ENCODE measurements around the gene CCDC149.

Gene CCDC149

DNA sequence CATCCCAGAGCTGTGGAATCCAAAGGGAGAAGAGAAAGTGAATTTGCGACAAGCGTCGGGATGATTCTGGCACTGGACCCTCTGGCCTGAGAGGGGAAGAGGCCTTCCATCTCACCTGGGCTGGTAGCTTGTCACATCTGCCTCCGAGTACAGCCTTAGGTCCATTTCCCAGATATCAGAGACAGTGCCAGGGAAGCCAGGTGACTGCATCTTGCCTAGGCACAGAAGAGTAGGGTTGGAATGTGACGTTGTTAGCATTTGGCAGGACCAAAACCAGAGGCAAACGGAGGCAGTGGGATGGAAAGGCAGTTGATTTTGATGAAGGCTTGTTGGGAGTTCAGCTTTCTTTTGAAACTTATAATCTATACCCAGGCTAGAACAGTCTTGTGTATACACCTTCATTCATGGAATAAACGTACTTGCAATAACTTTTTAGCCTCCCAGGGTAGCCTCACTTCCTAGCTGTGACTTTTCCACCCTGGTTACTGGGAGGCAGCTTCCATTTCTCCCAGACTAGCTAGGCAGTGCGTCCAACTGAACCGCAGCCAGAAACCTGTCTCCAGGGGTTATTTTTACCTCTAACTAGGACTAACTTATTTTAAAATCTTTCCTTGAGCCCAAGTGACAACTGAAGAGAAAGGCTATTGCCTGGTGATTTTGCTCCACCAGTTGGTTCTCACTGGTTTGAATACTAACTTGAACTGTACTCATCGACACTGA, 111.5 kb downstream of the CCDC149 start:
- TF ChIP-seq, protein P1, sequence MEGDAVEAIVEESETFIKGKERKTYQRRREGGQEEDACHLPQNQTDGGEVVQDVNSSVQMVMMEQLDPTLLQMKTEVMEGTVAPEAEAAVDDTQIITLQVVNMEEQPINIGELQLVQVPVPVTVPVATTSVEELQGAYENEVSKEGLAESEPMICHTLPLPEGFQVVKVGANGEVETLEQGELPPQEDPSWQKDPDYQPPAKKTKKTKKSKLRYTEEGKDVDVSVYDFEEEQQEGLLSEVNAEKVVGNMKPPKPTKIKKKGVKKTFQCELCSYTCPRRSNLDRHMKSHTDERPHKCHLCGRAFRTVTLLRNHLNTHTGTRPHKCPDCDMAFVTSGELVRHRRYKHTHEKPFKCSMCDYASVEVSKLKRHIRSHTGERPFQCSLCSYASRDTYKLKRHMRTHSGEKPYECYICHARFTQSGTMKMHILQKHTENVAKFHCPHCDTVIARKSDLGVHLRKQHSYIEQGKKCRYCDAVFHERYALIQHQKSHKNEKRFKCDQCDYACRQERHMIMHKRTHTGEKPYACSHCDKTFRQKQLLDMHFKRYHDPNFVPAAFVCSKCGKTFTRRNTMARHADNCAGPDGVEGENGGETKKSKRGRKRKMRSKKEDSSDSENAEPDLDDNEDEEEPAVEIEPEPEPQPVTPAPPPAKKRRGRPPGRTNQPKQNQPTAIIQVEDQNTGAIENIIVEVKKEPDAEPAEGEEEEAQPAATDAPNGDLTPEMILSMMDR (IDR thresholded peaks at IDR 0.05; ENCODE audit: insufficient read depth, low read depth, low read length, missing control alignments): no peak
- H3K4me3 ChIP-seq (ENCODE audit: low read length): no peak overlapping the region
- no peak for DNase-seq (ENCODE audit: low read depth)

DNA sequence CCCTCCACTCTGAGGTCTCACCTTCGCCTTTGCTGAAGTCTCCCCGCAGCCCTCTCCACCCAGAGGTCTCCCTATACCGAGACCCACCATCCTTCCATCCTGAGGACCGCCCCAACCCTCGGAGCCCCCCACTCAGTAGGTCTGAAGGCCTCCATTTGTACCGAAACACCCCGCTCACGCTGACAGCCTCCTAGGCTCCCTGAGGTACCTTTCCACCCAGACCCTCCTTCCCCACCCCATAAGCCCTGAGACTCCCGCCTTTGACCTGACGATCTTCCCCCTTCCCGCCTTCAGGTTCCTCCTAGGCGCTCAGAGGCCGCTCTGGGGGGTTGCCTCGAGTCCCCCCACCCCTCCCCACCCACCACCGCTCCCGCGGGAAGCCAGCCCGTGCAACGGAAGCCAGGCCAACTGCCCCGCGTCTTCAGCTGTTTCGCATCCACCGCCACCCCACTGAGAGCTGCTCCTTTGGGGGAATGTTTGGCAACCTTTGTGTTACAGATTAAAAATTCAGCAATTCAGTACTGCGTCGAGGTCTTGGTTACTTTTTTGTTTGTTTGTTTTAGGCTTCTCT, 112.4 kb downstream of the CCDC149 start:
- TF ChIP-seq, protein P1 (IDR thresholded peaks at IDR 0.05; ENCODE audit: insufficient read depth, low read depth, low read length, missing control alignments): no peak
- no peak for DNase-seq (ENCODE audit: low read depth)
- H3K4me3 ChIP-seq (ENCODE audit: low read length): no peak overlapping the region

DNA sequence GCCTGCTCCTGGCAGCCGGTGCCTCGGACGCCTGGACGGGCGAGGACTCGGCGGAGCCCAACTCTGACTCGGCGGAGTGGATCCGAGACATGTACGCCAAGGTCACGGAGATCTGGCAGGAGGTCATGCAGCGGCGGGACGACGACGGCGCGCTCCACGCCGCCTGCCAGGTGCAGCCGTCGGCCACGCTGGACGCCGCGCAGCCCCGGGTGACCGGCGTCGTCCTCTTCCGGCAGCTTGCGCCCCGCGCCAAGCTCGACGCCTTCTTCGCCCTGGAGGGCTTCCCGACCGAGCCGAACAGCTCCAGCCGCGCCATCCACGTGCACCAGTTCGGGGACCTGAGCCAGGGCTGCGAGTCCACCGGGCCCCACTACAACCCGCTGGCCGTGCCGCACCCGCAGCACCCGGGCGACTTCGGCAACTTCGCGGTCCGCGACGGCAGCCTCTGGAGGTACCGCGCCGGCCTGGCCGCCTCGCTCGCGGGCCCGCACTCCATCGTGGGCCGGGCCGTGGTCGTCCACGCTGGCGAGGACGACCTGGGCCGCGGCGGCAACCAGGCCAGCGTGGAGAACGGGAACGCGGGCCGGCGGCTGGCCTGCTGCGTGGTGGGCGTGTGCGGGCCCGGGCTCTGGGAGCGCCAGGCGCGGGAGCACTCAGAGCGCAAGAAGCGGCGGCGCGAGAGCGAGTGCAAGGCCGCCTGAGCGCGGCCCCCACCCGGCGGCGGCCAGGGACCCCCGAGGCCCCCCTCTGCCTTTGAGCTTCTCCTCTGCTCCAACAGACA, 113.1 kb downstream of the CCDC149 start:
- no peak overlapping the region for H3K4me3 ChIP-seq (ENCODE audit: low read length)
- no peak for DNase-seq (ENCODE audit: low read depth)
- TF ChIP-seq, protein P1 (IDR thresholded peaks at IDR 0.05; ENCODE audit: insufficient read depth, low read depth, low read length, missing control alignments): no peak

DNA sequence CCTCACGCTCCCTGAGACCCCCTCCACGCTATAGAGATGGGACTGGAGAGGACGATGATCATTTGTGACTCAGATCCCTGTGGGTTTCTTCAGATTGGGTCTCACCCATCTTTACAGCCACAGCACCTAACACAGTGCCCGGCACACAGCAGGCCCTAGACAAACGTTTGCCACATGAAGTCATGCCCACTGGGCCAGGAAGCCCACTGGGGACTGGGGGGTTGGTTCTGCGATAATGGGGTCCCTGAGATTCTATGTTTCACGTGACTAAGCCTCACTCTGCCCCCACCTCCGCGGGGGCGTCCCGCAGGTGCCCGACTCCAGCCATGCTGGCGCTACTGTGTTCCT, 113.7 kb downstream of the CCDC149 start:
- TF ChIP-seq, protein P1 (IDR thresholded peaks at IDR 0.05; ENCODE audit: insufficient read depth, low read depth, low read length, missing control alignments): no peak
- H3K4me3 ChIP-seq (ENCODE audit: low read length): no peak overlapping the region

DNA sequence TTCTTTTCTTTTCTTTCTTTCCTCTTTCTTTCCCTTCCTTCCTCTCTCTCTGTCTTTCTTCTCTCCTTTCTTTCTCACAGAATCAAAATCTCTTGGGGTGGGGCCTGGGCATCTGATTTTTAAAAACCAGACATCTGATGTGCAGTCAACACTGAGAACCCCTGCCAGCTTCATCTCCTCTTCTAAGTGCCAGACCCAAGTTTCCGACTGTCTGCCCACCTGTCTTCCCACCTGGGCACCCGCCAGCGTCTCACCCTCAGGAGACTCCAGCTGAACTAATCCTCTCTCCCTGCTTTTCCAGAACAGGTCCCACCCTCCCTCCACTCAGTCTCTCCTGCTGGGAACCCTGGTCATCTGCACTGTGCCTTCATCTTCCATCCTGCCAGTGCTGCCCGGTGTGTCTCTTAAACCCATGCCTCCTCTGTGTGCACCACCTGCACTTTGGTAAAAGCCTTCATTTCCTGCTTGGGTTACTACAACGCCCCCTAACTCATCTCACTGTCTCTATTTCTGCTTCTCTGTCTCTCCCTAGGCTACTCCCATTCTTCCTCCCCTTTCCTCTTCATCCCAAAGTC, 114.7 kb downstream of the CCDC149 start:
- TF ChIP-seq, protein P1 (IDR thresholded peaks at IDR 0.05; ENCODE audit: insufficient read depth, low read depth, low read length, missing control alignments): no peak
- no peak overlapping the region for H3K4me3 ChIP-seq (ENCODE audit: low read length)
- no peak for DNase-seq (ENCODE audit: low read depth)

More for the DNA sequence above, 113.7 kb downstream of the CCDC149 start:
- DNase-seq (ENCODE audit: low read depth): no peak

DNA sequence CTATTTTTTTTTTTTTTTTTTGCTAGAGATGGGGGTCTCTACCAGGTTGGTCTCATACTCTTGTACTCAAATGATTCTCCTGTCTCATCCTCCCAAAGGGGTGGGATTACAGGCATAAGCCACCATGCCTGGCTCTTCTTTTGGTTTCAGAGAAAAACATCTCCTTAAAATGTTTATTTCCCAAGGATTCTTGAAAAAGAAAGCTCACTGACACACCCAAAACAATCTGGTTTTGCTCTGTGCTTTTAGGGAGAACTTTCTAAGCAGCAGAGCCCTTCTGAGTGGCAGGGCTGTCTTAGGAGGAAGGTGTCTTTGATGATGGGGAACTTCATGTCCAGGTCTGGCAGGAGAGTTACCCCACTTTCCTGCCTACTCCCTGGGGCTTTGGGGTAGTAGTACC, 116.2 kb downstream of the CCDC149 start:
- TF ChIP-seq, protein P1 (IDR thresholded peaks at IDR 0.05; ENCODE audit: insufficient read depth, low read depth, low read length, missing control alignments): no peak
- H3K4me3 ChIP-seq (ENCODE audit: low read length): no peak overlapping the region
- no peak for DNase-seq (ENCODE audit: low read depth)
